Measurements from ENCODE around the gene DUSP7.

The DUSP7 gene

DNA sequence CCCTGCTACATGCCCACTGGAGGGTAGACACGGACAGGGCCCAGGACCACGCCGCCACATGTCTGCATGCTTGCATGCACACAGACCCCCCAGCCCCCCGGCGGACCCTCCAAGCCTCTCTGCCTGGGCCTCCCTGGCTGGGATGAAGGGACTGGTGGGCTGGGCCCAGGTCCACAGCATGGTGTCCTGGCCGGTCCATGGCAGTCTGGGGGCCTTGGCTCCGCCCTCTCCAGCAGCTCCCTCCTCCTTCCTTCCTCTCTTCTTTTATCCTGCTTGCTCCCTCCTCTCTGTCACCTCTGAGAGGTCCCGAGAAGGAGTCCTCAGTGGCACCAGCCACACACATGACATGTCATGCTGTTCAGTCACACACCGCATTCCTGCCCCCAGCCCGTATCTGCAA is 24.5 kb downstream of the DUSP7 start:
- DNase-seq, result no peak
- no peaks in the 10 kb centered on the region for H3K36me3 ChIP-seq
- no peak overlapping the region for H3K4me3 ChIP-seq (ENCODE audit: low read depth, low read length)
- H3K9me3 ChIP-seq (ENCODE audit: severe bottlenecking), result no peaks in the 10 kb centered on the region
- H3K27me3 ChIP-seq (ENCODE audit: insufficient read depth, low read depth, severe bottlenecking), result no peaks in the 10 kb centered on the region
- TF ChIP-seq, protein P1, sequence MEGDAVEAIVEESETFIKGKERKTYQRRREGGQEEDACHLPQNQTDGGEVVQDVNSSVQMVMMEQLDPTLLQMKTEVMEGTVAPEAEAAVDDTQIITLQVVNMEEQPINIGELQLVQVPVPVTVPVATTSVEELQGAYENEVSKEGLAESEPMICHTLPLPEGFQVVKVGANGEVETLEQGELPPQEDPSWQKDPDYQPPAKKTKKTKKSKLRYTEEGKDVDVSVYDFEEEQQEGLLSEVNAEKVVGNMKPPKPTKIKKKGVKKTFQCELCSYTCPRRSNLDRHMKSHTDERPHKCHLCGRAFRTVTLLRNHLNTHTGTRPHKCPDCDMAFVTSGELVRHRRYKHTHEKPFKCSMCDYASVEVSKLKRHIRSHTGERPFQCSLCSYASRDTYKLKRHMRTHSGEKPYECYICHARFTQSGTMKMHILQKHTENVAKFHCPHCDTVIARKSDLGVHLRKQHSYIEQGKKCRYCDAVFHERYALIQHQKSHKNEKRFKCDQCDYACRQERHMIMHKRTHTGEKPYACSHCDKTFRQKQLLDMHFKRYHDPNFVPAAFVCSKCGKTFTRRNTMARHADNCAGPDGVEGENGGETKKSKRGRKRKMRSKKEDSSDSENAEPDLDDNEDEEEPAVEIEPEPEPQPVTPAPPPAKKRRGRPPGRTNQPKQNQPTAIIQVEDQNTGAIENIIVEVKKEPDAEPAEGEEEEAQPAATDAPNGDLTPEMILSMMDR (IDR thresholded peaks at IDR 0.05; ENCODE audit: low read depth, low read length), result no peak
- H3K27ac ChIP-seq, result peak overlapping the region; percentile 92

- H3K9me3 ChIP-seq (ENCODE audit: severe bottlenecking), result no peaks in the 10 kb centered on the region
- no peaks in the 10 kb centered on the region for H3K36me3 ChIP-seq
- DNase-seq, result no peak
- no peaks in the 10 kb centered on the region for H3K27me3 ChIP-seq (ENCODE audit: insufficient read depth, low read depth, severe bottlenecking)
- H3K4me3 ChIP-seq (ENCODE audit: low read depth, low read length), result no peak overlapping the region
- TF ChIP-seq, protein P1 (IDR thresholded peaks at IDR 0.05; ENCODE audit: low read depth, low read length), result no peak
- peak overlapping the region; percentile 92 for H3K27ac ChIP-seq
These were observed 25.6 kb downstream of the DUSP7 start for GRCh38 chr3:52030714-52031310.

GRCh38 chr3:52029535-52029934 is 26.8 kb downstream of the DUSP7 start:
- Histone ChIP-seq H3K9me3 (ENCODE audit: severe bottlenecking) (no peaks in the 10 kb centered on the region), H3K36me3 (no peaks in the 10 kb centered on the region), H3K4me3 (ENCODE audit: low read depth, low read length) (no peak overlapping the region), H3K27ac (no peak overlapping the region), H3K27me3 (ENCODE audit: insufficient read depth, low read depth, severe bottlenecking) (no peaks in the 10 kb centered on the region)
- no peak for DNase-seq
- TF ChIP-seq, protein P1 (IDR thresholded peaks at IDR 0.05; ENCODE audit: low read depth, low read length), result no peak

DNA sequence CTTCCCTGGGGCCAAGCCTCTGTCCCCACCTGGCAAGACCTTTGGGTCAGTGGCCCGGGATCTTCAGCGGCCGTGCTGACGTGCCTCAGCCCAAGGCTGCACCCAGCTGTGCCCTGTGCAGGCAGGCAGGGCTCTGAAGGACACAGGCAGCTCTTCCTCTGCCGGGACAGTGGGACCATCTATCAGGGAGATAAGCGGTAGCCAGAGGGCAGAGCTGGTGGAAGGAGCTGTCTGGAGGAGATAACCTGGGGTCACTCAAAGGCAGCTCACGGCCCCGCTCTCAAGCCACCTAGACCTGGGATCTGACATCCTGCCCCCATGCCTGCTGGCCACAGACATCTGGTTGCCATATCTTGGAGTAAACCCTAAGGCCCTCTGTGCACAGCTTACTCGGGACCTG is 27.3 kb downstream of the DUSP7 start:
- TF ChIP-seq, protein P1 (IDR thresholded peaks at IDR 0.05; ENCODE audit: low read depth, low read length), result no peak
- Histone ChIP-seq H3K4me3 (ENCODE audit: low read depth, low read length) (no peak overlapping the region), H3K27ac (no peak overlapping the region), H3K36me3 (no peaks in the 10 kb centered on the region), H3K9me3 (ENCODE audit: severe bottlenecking) (no peaks in the 10 kb centered on the region), H3K27me3 (ENCODE audit: insufficient read depth, low read depth, severe bottlenecking) (no peaks in the 10 kb centered on the region)
- DNase-seq, result no peak

DNA sequence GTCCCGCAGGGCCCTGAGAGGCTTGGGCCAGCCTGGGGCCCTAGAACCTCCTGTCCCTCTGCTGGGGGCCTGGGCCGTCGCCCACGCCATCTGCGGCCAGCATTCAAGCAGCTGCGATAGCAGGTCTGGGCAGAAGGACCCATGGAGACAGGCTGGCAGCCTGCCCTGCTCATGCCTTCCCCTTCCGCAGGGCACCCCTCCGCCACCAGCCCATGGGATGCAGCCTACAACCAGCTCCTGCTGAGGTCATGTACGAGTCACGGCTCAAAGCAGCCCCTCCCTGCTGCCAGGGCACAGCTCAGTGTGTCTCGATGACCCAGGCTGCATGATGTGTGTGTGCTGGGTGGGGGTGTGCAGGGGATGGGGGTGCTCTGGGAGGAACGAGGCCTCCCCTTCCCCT is 27.8 kb downstream of the DUSP7 start:
- Histone ChIP-seq H3K27ac (no peak overlapping the region), H3K36me3 (no peaks in the 10 kb centered on the region), H3K4me3 (ENCODE audit: low read depth, low read length) (no peak overlapping the region), H3K9me3 (ENCODE audit: severe bottlenecking) (no peaks in the 10 kb centered on the region), H3K27me3 (ENCODE audit: insufficient read depth, low read depth, severe bottlenecking) (no peaks in the 10 kb centered on the region)
- TF ChIP-seq, protein P1 (IDR thresholded peaks at IDR 0.05; ENCODE audit: low read depth, low read length), result no peak
- DNase-seq, result no peak

DNA sequence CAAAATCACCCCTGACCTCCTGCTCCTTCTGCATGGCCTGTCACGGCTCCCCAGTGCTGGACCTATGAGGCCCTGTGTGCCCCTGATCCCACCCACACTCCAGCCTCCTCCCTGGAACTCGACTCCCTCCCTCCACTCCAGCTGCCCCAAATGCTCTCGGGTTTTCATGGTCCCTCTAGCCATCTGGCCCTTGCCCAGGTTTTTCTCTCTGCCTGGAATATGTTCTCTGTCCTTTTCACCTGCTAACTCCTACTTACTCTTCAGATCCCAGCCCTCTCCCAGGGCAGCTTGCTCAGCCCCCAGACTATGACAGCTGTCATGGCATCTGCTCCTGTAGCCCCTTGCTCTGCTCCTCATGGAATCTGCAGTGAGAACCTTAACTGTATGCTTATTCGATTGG is 30.3 kb downstream of the DUSP7 start:
- H3K4me3 ChIP-seq (ENCODE audit: low read depth, low read length), result peak overlapping the region; percentile 24; the same call in 1 of the 2 replicates
- DNase-seq, result peak; percentile 87
- H3K9me3 ChIP-seq (ENCODE audit: severe bottlenecking), result no peaks in the 10 kb centered on the region
- peak overlapping the region; percentile 96 for H3K27ac ChIP-seq
- H3K27me3 ChIP-seq (ENCODE audit: insufficient read depth, low read depth, severe bottlenecking), result no peaks in the 10 kb centered on the region
- TF ChIP-seq, protein P1 (IDR thresholded peaks at IDR 0.05; ENCODE audit: low read depth, low read length), result no peak
- no peaks in the 10 kb centered on the region for H3K36me3 ChIP-seq

Measured in WERI-Rb-1 (cell line).